Adrenal gland (tissue), 12 donors: Measurements from ENCODE around the gene HPCAL4. TPM values are rescaled to one million over a fixed set of nuclear protein-coding genes. Genes with fewer than 3 reads are reported as not detected.

Experiments
- DNase-seq, 7 donors: peaks; one replicate each; pipeline ENCODE4 v3.0.0-alpha.2; 2019 to 2020
- H3K27ac ChIP-seq, 5 donors: fragments of 200-600 bp; sonication (generic) in 4 of 5; 1 replicate in 3 of 5; 2 replicates in 2 of 5; pipeline versions ENCODE4 v1.5.1 to v1.8.0; 2016 to 2020; ENCODE audit warnings: mild to moderate bottlenecking in 1 of 5
- H3K27me3 ChIP-seq: fragments of 200-600 bp; 2 replicates; pipeline ENCODE4 v1.8.0; 2021
- H3K36me3 ChIP-seq, 2 donors: fragments of 200-600 bp; replicated peaks in 1 of 2; 1 replicate in 1 of 2; 2 replicates in 1 of 2; pipeline versions ENCODE4 v1.5.1 to v1.8.0; 2018 to 2022
- H3K4me1 ChIP-seq, 2 donors: fragments of 200-600 bp; replicated peaks in 1 of 2; 1 replicate in 1 of 2; 2 replicates in 1 of 2; pipeline versions ENCODE4 v1.5.1 to v1.8.0; 2018 to 2021
- H3K4me3 ChIP-seq, 4 donors: fragments of 200-600 bp; sonication (generic) in 3 of 4; one replicate each; pipeline ENCODE4 v1.5.1; 2016 to 2018
- H3K9me3 ChIP-seq, 3 donors: fragments of 200-600 bp; sonication (generic) in 1 of 3; replicated peaks in 1 of 3; 1 replicate in 2 of 3; 2 replicates in 1 of 3; pipeline versions ENCODE4 v1.5.1 to v1.8.0; 2016 to 2021
- POLR2A ChIP-seq, 2 donors: fragments of 450-650 bp; IDR thresholded peaks; one replicate each; pipeline ENCODE4 v1.6.1; 2017; ENCODE audit warnings: antibody characterized with exemption in 2 of 2, mild to moderate bottlenecking in 2 of 2, moderate library complexity in 1 of 2
- WGBS, 4 donors: extraction: QIAGEN DNeasy Blood & Tissue Kit in 2 of 4; methylation state at CpG; one replicate each; pipeline versions ENCODE4 v1.1.5 to v1.1.7; 2013 to 2017; 5-methylcytosine and 5-hydroxymethylcytosine counted together
- intact Hi-C, 2 donors: fragments of 100-400 bp; cut with DNase I; formaldehyde crosslinking; loops; one replicate each; pipeline versions ENCODE4 v1.14.1 to v1.15.0; 2022 to 2023
- polyA plus RNA-seq, 3 donors: library from polyadenylated mRNA; stranded (reverse); fragments of 200-250 nt in 2 of 3; fragments of 350-450 nt in 1 of 3; fragmentation: Illumina TruSeq in 1 of 3; extraction: RNeasy Lipid Tissue Mini Kit (QIAGEN cat#74804) in 1 of 3; gene quantifications; one replicate each; pipeline ENCODE4 v1.2.3, GENCODE V29; 2013 to 2014
- total RNA-seq, 9 donors: library from RNA; depleted of rRNA in 4 of 9; stranded (reverse); fragments of >200 nt in 4 of 9; fragments of 120-200 nt in 1 of 9; fragmentation: NEBNext Ultra II Directional in 1 of 9; extraction: Animal tissue kit (Norgen Biotek cat#: 25700) in 1 of 9; gene quantifications; one replicate each; pipeline versions ENCODE4 v1.1.0 to v1.2.4, GENCODE V29; 2013 to 2023
- TF ChIP-seq, protein P1 (sequence below), 6 experiments: fragments of 450-650 bp in 4 of 6; fragments of 200-600 bp in 2 of 6; sonication (generic) in 1 of 6; IDR thresholded peaks; 1 replicate in 5 of 6; 2 replicates in 1 of 6; pipeline versions ENCODE4 v1.5.1 to v1.8.0; 2016 to 2021; ENCODE audit warnings: antibody characterized with exemption in 6 of 6, mild to moderate bottlenecking in 2 of 6, moderate library complexity in 1 of 6
- donor health status: healthy with polysubstance abuse.
- donor health status: Bipolar disorder and iron deficiency.
- donor health status: DM: yes; HTN: yes; CAD: no.
- donor health status: DM: no; HTN: no; CAD: no.
- donor health status: DM: no; HTN: no; CAD: no.
- donor health status: DM: yes; HTN: yes; CAD: no.

The HPCAL4 gene
- total and polyA plus RNA-seq, 12 donors = 0.42 to 9.9 (median 3.4) TPM; not detected in 4

DNA sequence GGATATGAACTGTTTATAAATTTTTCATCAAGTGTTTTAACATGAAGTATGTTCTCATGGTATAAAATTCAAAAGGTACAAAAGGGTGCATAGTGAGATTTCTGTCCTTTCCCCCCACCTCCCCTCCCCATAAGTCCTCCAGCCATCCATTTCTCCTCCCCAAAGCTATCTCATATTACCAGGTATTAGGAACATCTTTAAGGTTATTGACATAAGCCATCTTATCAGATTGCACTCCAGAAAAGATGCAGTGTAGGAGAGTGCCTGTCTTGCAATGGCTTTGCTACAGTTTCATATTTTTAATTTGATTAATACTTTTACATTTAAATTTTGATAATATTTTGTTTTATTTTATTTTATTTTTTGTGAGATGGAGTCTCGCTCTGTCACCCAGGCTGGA lies 13.5 kb upstream of the HPCAL4 start:
- intact Hi-C loops = no loop called here
- no peaks in the 10 kb centered on the region for H3K27me3 ChIP-seq
- WGBS, 4 donors = 90 to 98% (median 93%) methylated on average over 1 of the region's 1 CpG

DNA sequence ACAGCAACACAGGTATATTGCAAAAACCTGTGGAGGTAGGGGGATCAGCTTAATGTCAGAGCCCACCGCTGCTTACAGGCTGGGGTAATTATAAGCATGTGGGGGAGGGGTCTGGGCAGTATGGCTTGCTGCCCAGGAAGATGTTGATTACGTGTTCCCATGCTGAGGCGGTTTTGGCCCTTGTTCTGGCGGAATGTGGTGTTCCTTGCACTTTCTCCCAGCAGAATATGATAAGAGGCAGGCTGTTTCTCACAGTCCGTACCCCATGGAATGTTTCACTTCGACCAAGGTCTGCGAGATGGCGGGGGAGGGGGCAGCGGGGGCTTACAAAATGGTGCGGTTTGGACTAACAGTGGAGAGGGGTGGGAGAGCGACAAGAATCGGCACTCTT lies 9.8 kb upstream of the HPCAL4 start:
- H3K9me3 ChIP-seq = no peaks in the 10 kb centered on the region
- no peaks in the 10 kb centered on the region for H3K4me1 ChIP-seq
- intact Hi-C loops = no loop called here
- no peaks in the 10 kb centered on the region for H3K36me3 ChIP-seq
- peak in 4 of 7 donors; percentile 27 to 48 (median 37) for DNase-seq
- TF ChIP-seq, protein P1, sequence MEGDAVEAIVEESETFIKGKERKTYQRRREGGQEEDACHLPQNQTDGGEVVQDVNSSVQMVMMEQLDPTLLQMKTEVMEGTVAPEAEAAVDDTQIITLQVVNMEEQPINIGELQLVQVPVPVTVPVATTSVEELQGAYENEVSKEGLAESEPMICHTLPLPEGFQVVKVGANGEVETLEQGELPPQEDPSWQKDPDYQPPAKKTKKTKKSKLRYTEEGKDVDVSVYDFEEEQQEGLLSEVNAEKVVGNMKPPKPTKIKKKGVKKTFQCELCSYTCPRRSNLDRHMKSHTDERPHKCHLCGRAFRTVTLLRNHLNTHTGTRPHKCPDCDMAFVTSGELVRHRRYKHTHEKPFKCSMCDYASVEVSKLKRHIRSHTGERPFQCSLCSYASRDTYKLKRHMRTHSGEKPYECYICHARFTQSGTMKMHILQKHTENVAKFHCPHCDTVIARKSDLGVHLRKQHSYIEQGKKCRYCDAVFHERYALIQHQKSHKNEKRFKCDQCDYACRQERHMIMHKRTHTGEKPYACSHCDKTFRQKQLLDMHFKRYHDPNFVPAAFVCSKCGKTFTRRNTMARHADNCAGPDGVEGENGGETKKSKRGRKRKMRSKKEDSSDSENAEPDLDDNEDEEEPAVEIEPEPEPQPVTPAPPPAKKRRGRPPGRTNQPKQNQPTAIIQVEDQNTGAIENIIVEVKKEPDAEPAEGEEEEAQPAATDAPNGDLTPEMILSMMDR (IDR thresholded peaks at IDR 0.05) = no peak
- no peak for TF ChIP-seq POLR2A (IDR thresholded peaks at IDR 0.05)
- WGBS, 4 donors = 21 to 29% (median 25%) methylated on average over 6 to 12 of the region's 12 CpGs
- H3K4me3 ChIP-seq = no peak overlapping the region
- H3K27ac ChIP-seq = peak overlapping the region in 1 of 5 donors; percentile 40
- H3K27me3 ChIP-seq = no peaks in the 10 kb centered on the region

More for the DNA sequence above, 13.5 kb upstream of the HPCAL4 start:
- no peak for DNase-seq
- Histone ChIP-seq H3K27ac (no peak overlapping the region), H3K4me3 (no peak overlapping the region), H3K9me3 (no peaks in the 10 kb centered on the region), H3K36me3 (no peaks in the 10 kb centered on the region), H3K4me1 (no peaks in the 10 kb centered on the region)
- TF ChIP-seq, protein P1 (IDR thresholded peaks at IDR 0.05) = no peak
- TF ChIP-seq POLR2A (IDR thresholded peaks at IDR 0.05) = no peak

DNA sequence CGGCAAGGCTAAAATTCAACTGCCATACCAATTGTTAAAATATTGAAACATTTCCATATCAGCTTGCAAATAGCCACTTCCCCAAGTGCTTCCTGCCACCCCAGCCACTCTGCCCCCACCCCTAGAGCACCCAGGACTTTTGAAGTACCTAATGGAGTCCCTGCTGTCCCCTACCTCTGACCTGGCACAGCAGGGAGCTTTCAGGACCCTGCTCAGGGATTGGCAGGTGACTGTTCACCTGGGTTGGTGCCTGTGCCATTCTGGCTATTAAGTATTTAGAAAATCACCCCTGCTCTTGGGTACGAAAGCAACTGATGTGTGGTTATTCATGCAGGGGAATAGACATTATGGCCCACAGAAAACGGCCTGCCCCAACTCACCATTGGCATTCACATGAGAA lies 9.1 kb upstream of the HPCAL4 start:
- Histone ChIP-seq H3K27ac (no peak overlapping the region), H3K36me3 (no peaks in the 10 kb centered on the region), H3K27me3 (peaks cover 4% of the 10 kb centered on the region), H3K9me3 (no peaks in the 10 kb centered on the region), H3K4me3 (no peak overlapping the region), H3K4me1 (no peaks in the 10 kb centered on the region)
- intact Hi-C loops = no loop called here
- TF ChIP-seq POLR2A (IDR thresholded peaks at IDR 0.05) = no peak
- TF ChIP-seq, protein P1 (IDR thresholded peaks at IDR 0.05) = no peak
- 69 to 84% (median 82%) methylated on average over 3 of the region's 3 CpGs for WGBS, 4 donors
- peak in 1 of 7 donors; percentile 4 for DNase-seq

DNA sequence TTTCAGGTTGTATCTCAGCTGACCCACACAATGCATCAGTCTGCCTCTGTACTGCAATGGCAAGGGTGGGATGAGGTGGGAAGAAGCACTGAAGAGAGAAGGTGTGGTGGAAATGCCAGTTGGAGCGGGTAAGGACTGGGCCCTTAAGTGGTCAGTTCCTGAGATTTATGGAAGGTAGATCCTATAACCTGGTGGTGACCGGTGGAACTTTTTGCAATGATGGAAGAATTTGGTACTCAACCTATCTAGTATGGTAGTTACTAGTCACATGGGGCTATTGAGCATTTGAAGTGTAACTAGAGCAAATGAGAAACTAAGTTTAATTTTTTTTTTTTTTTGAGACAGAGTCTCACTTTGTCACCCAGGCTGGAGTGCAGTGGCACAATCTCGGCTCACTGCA lies 8.2 kb upstream of the HPCAL4 start:
- no peak overlapping the region for H3K27ac ChIP-seq
- intact Hi-C loops = no loop called here
- H3K36me3 ChIP-seq = no peaks in the 10 kb centered on the region
- TF ChIP-seq, protein P1 (IDR thresholded peaks at IDR 0.05) = peak in 1 of 6 experiments; percentile 12
- TF ChIP-seq POLR2A (IDR thresholded peaks at IDR 0.05) = no peak
- peaks cover 4% of the 10 kb centered on the region for H3K27me3 ChIP-seq
- H3K4me3 ChIP-seq = no peak overlapping the region
- no peaks in the 10 kb centered on the region for H3K9me3 ChIP-seq
- no peaks in the 10 kb centered on the region for H3K4me1 ChIP-seq
- 87 to 97% (median 87%) methylated on average over 2 to 3 of the region's 3 CpGs for WGBS, 4 donors
- DNase-seq = no peak
